BLaER1 (cell line): ENCODE measurements around the gene HPGD.

Experiments used
- H3K27ac ChIP-seq: shearing (Covaris generic); formaldehyde crosslinking; 2 replicates; pipeline ENCODE4 v1.8.1; 2022
- H3K27me3 ChIP-seq: shearing (Covaris generic); formaldehyde crosslinking; 2 replicates; pipeline ENCODE4 v1.8.1; 2022
- H3K36me3 ChIP-seq: shearing (Covaris generic); formaldehyde crosslinking; 2 replicates; pipeline ENCODE4 v1.8.1; 2022
- H3K4me1 ChIP-seq: shearing (Covaris generic); formaldehyde crosslinking; 2 replicates; pipeline ENCODE4 v1.8.1; 2022
- H3K4me2 ChIP-seq: shearing (Covaris generic); formaldehyde crosslinking; 2 replicates; pipeline ENCODE4 v1.8.1; 2022
- H3K4me3 ChIP-seq: shearing (Covaris generic); formaldehyde crosslinking; 2 replicates; pipeline ENCODE4 v1.8.1; 2022
- H3K9ac ChIP-seq: shearing (Covaris generic); formaldehyde crosslinking; 2 replicates; pipeline ENCODE4 v1.8.1; 2022
- H3K9me3 ChIP-seq: shearing (Covaris generic); formaldehyde crosslinking; 2 replicates; pipeline ENCODE4 v1.8.1; 2022
- H4K20me1 ChIP-seq: shearing (Covaris generic); formaldehyde crosslinking; 2 replicates; pipeline ENCODE4 v1.8.1; 2022
- Cebpa-rat ChIP-seq: shearing (Covaris generic); IDR thresholded peaks from 2 replicates; pipeline ENCODE4 v1.8.1; 2022

Gene HPGD

DNA sequence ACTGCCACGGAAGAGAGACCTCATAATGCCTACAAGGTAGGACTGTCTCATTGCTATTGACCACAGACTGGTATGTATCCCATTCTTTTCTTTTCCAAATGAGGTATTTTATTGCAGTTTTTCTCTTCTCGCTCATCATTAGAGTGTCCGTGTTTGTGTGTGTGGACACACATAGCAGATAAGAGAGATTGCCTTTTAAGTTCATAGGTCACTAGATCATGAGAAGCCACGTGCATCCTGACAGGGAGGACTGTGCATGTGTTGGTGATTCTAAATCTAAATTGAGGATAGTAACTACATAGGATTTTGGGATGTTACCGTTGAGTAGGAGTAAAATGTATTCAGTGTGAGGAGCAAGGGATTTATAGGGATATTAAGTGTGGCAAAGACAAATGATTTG is 37.3 kb downstream of the HPGD start:
- no peaks in the 10 kb centered on the region for H4K20me1 ChIP-seq
- no peak overlapping the region for H3K4me3 ChIP-seq
- no peak overlapping the region for H3K4me2 ChIP-seq
- no peak overlapping the region for H3K9ac ChIP-seq
- H3K9me3 ChIP-seq, result no peaks in the 10 kb centered on the region
- H3K36me3 ChIP-seq, result no peaks in the 10 kb centered on the region
- no peak for TF ChIP-seq Cebpa-rat
- no peak overlapping the region for H3K27ac ChIP-seq
- no peaks in the 10 kb centered on the region for H3K27me3 ChIP-seq
- no peaks in the 10 kb centered on the region for H3K4me1 ChIP-seq

GRCh38 chr4:174483792-174484191 is 38.5 kb downstream of the HPGD start:
- no peaks in the 10 kb centered on the region for H3K36me3 ChIP-seq
- no peak overlapping the region for H3K4me3 ChIP-seq
- H3K4me1 ChIP-seq, result no peaks in the 10 kb centered on the region

GRCh38 chr4:174479140-174479539 is 43.1 kb downstream of the HPGD start:
- H3K9me3 ChIP-seq, result no peaks in the 10 kb centered on the region
- no peaks in the 10 kb centered on the region for H3K4me1 ChIP-seq
- no peaks in the 10 kb centered on the region for H4K20me1 ChIP-seq
- H3K27me3 ChIP-seq, result no peaks in the 10 kb centered on the region
- H3K36me3 ChIP-seq, result no peaks in the 10 kb centered on the region
- H3K4me3 ChIP-seq, result no peak overlapping the region
- no peak for TF ChIP-seq Cebpa-rat
- H3K27ac ChIP-seq, result no peak overlapping the region
- H3K4me2 ChIP-seq, result no peak overlapping the region
- H3K9ac ChIP-seq, result no peak overlapping the region

More at GRCh38 chr4:174483792-174484191, 38.5 kb downstream of the HPGD start:
- no peak overlapping the region for H3K4me2 ChIP-seq
- H3K9me3 ChIP-seq, result no peaks in the 10 kb centered on the region
- TF ChIP-seq Cebpa-rat, result no peak
- no peaks in the 10 kb centered on the region for H4K20me1 ChIP-seq
- no peaks in the 10 kb centered on the region for H3K27me3 ChIP-seq
- H3K27ac ChIP-seq, result no peak overlapping the region
- H3K9ac ChIP-seq, result no peak overlapping the region

DNA sequence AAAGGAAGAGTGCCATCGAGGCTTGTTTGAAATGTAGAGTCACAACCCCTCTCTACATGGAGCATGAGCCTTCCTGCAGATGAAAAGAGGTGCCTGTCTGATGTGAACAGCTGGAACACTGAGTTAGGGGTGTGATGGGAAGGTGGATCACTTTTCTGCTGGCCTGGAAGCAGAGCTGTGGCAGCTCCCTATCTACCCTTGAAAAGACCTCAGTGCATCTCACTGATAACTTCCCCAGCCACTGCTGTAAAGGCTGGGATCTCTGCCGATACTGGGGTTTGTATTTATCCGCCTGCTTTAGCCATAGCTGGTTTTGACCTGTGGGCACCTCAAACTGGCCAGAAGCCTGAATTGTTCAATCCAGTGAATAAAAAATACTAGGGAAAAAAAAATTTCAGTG is 46.8 kb downstream of the HPGD start:
- H3K4me2 ChIP-seq, result no peak overlapping the region
- no peak overlapping the region for H3K9ac ChIP-seq
- H3K36me3 ChIP-seq, result no peaks in the 10 kb centered on the region
- H3K9me3 ChIP-seq, result no peaks in the 10 kb centered on the region
- H3K4me3 ChIP-seq, result no peak overlapping the region
- no peaks in the 10 kb centered on the region for H3K27me3 ChIP-seq
- no peak for TF ChIP-seq Cebpa-rat
- H3K4me1 ChIP-seq, result no peaks in the 10 kb centered on the region
- no peaks in the 10 kb centered on the region for H4K20me1 ChIP-seq
- H3K27ac ChIP-seq, result no peak overlapping the region

GRCh38 chr4:174474457-174475075 is 47.7 kb downstream of the HPGD start:
- no peaks in the 10 kb centered on the region for H4K20me1 ChIP-seq
- no peaks in the 10 kb centered on the region for H3K27me3 ChIP-seq
- no peak for TF ChIP-seq Cebpa-rat

GRCh38 chr4:174467107-174467506 is 55.2 kb downstream of the HPGD start:
- Histone ChIP-seq H4K20me1 (no peaks in the 10 kb centered on the region), H3K9ac (no peak overlapping the region), H3K4me1 (no peaks in the 10 kb centered on the region), H3K27ac (no peak overlapping the region), H3K36me3 (no peaks in the 10 kb centered on the region), H3K9me3 (no peaks in the 10 kb centered on the region), H3K27me3 (no peaks in the 10 kb centered on the region), H3K4me2 (no peak overlapping the region), H3K4me3 (no peak overlapping the region)
- no peak for TF ChIP-seq Cebpa-rat

More at GRCh38 chr4:174474457-174475075, 47.7 kb downstream of the HPGD start:
- Histone ChIP-seq H3K27ac (no peak overlapping the region), H3K4me1 (no peaks in the 10 kb centered on the region), H3K4me2 (no peak overlapping the region), H3K36me3 (no peaks in the 10 kb centered on the region), H3K4me3 (no peak overlapping the region), H3K9ac (no peak overlapping the region), H3K9me3 (no peaks in the 10 kb centered on the region)

GRCh38 chr4:174464949-174465348 is 57.3 kb downstream of the HPGD start:
- Histone ChIP-seq H3K4me1 (no peaks in the 10 kb centered on the region), H3K4me2 (no peak overlapping the region), H3K27me3 (no peaks in the 10 kb centered on the region), H3K36me3 (no peaks in the 10 kb centered on the region), H3K4me3 (no peak overlapping the region), H3K9ac (no peak overlapping the region), H4K20me1 (no peaks in the 10 kb centered on the region), H3K9me3 (no peaks in the 10 kb centered on the region), H3K27ac (no peak overlapping the region)
- TF ChIP-seq Cebpa-rat, result no peak

- Histone ChIP-seq H4K20me1 (no peaks in the 10 kb centered on the region), H3K4me3 (no peak overlapping the region), H3K9ac (no peak overlapping the region), H3K27ac (no peak overlapping the region), H3K36me3 (no peaks in the 10 kb centered on the region), H3K9me3 (no peaks in the 10 kb centered on the region), H3K27me3 (no peaks in the 10 kb centered on the region), H3K4me2 (no peak overlapping the region), H3K4me1 (no peaks in the 10 kb centered on the region)
- no peak for TF ChIP-seq Cebpa-rat
Observed at GRCh38 chr4:174461466-174462106, 60.7 kb downstream of the HPGD start.

DNA sequence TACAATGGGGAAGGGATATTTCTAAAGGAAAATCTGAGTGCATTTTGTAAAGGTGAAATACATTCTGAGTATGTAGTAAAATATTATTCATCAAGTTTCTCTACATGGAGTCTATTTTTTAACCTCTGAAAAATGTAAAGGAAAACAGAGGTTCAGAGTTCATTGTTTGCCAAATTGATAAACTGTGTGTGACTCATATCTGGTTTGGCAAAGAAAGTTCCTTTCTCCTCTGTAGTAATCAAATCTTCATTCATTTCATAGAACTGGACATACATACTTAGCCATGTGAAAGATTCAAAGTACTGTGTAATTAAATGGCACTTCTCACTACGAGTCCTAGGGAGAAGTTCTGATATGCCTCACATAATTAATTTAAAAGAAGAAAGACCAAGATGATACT is 61.6 kb downstream of the HPGD start:
- Histone ChIP-seq H3K27me3 (no peaks in the 10 kb centered on the region), H3K36me3 (no peaks in the 10 kb centered on the region), H3K27ac (no peak overlapping the region), H3K9ac (no peak overlapping the region), H3K4me3 (no peak overlapping the region), H3K4me2 (no peak overlapping the region), H4K20me1 (no peaks in the 10 kb centered on the region), H3K9me3 (no peaks in the 10 kb centered on the region), H3K4me1 (no peaks in the 10 kb centered on the region)
- no peak for TF ChIP-seq Cebpa-rat

GRCh38 chr4:174457468-174457867 is 64.8 kb downstream of the HPGD start:
- H3K27ac ChIP-seq, result no peak overlapping the region
- TF ChIP-seq Cebpa-rat, result no peak
- H3K27me3 ChIP-seq, result no peaks in the 10 kb centered on the region
- H3K9me3 ChIP-seq, result no peaks in the 10 kb centered on the region
- H3K36me3 ChIP-seq, result no peaks in the 10 kb centered on the region
- no peak overlapping the region for H3K9ac ChIP-seq
- H3K4me3 ChIP-seq, result no peak overlapping the region
- H4K20me1 ChIP-seq, result no peaks in the 10 kb centered on the region
- no peak overlapping the region for H3K4me2 ChIP-seq
- H3K4me1 ChIP-seq, result no peaks in the 10 kb centered on the region
